GM19238 (cell line): ENCODE measurements around the gene GPATCH2.
"Not testable (repeated sequence)": the region's sequence is repeated elsewhere in the genome, so short reads cannot be mapped to it uniquely, and the experiment has no call there.

Source experiments
- DNase-seq: peaks from one replicate; pipeline ENCODE4 v3.0.0; 2011; ENCODE audit warnings: low spot score; ENCODE audit not compliant: insufficient read length

The GPATCH2 gene

GRCh38 chr1:217526636-217527035 is 104.3 kb downstream of the GPATCH2 start:
- DNase-seq = no peak

GRCh38 chr1:217525773-217526490 is 105.0 kb downstream of the GPATCH2 start:
- DNase-seq = no peak

GRCh38 chr1:217524787-217525520 is 105.9 kb downstream of the GPATCH2 start:
- no peak for DNase-seq

- not testable (repeated sequence) for DNase-seq
These were observed 107.0 kb downstream of the GPATCH2 start for GRCh38 chr1:217523921-217524320.

DNA sequence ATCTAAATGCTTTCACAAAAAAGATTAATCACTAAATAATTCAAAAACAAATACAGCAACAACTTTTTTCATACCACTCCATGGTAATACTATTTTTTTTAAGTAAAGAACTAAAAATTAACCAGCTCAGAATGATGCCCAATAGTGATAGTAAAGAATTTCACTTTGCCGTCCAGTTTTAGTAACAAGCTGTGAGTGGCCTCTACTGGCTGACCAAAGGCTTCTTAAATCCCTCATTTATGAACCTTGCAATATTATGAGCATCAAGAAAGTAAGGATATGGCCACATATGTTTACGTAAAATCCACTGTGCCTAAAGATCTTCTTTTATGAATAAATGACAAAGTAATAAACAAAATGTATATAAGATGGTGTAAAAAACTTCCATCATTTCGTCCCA is 108.6 kb downstream of the GPATCH2 start:
- DNase-seq = no peak

GRCh38 chr1:217521317-217521716 is 109.6 kb downstream of the GPATCH2 start:
- DNase-seq = no peak

- no peak for DNase-seq
These were observed 124.0 kb downstream of the GPATCH2 start for GRCh38 chr1:217506878-217507277.

- no peak for DNase-seq
These were observed 132.7 kb downstream of the GPATCH2 start for GRCh38 chr1:217498209-217498608.

GRCh38 chr1:217495249-217495648 is 135.6 kb downstream of the GPATCH2 start:
- no peak for DNase-seq

GRCh38 chr1:217494767-217495166 is 136.1 kb downstream of the GPATCH2 start:
- DNase-seq = no peak

GRCh38 chr1:217493290-217493689 is 137.6 kb downstream of the GPATCH2 start:
- DNase-seq = no peak

DNA sequence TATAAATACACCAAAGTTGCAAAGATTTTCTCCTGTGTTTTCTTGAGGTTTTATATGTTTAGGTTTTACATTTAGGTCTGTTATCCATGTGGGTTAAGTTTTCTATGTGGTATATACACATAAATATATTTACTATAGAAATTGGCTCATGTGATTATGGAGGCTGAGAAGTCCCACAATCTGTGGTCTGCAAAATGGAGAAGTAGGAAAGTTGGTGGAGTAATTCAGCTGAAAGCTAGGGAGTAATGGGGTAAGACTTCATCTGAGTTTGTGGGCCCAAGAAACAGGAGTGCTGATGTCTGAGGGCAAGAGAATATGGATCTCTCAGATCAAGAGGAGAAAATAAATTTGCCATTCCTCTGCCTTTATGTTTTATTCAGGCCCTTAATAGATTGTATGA is 146.0 kb downstream of the GPATCH2 start:
- DNase-seq = no peak

- no peak for DNase-seq
These were observed 148.4 kb downstream of the GPATCH2 start for GRCh38 chr1:217482356-217483102.

DNA sequence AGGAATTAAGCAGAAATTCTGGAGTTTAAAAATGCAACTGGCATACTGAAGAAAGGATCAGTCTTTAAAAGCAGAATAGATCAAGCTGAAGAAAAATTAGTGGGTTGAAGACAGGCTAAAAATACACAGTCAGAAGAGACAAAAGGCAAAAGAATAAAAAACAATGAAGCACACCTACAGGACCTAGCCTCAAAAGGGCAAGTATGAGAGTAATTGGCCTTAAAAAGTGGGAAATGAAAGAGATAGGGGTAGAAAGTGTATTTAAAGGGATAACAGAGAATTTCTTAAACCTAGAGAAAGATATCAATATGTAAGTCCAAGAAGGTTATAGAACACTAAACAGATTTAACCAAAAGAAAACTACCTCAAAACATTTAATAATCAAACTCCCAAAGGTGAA is 152.4 kb downstream of the GPATCH2 start:
- DNase-seq = no peak

DNA sequence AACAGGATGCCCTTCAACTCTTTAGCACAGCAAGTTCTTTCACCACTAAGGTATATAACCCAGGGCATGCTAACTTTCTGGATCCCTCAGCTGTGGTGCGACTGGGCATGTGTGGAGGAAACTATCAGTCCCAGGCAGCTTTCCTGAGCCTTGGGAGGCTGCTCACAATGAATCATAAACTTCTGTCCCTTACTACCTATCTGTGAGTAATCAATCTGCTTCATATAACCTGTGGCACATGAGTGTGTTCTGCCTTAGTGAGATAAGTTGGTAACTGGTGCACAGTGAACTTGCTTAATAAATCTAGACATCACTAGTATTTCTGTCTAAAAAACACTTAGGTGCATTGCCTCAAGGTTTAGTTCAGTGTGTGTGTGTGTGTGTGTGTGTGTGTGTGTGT is 158.0 kb downstream of the GPATCH2 start:
- DNase-seq = no peak

DNA sequence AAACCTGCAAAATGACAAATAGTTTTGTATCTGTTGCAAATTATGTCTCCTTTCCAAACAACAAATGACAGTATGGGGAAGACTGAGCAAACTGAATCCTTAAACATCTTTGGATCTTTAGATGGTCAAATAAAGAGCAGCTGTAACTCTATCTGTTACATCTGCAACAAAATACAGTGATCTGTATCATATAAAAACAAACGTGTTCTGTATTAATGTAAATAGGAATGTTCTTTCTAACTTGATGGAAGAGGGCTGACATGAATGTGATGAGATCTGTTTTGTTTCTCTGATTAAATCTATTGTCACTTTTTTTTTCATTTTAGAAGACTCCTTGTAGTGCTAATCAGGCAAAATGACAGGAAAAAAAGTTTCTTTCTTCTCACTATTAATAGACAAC is 159.5 kb downstream of the GPATCH2 start:
- DNase-seq = no peak

- DNase-seq = no peak
These were observed 160.9 kb downstream of the GPATCH2 start for GRCh38 chr1:217469983-217470382.

DNA sequence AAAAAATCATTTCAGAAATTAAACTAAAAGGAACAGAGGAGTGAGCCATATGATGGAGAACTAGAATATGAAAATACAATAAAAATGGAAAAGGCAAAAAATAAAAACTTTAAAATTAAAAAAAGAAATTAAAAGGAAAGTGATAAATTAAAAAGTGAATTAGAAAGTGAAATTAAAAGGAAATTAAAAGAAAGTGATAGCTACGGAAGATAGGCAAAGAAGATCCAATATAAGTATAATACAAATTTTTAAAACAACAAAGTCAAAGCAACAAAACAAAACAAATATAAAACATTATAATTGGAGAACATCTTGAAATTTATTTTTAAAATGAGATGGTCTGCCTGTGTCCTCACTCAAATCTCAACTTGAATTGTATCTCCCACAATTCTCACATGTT is 165.8 kb downstream of the GPATCH2 start:
- no peak for DNase-seq

- DNase-seq = no peak
These were observed 168.2 kb downstream of the GPATCH2 start for GRCh38 chr1:217462666-217463065.

GRCh38 chr1:217462159-217462558 is 168.7 kb downstream of the GPATCH2 start:
- DNase-seq = no peak

GRCh38 chr1:217457016-217457415 is 173.9 kb downstream of the GPATCH2 start:
- DNase-seq = no peak

- DNase-seq = no peak
These were observed 174.6 kb downstream of the GPATCH2 start for GRCh38 chr1:217456261-217456660.
